Femur (tissue), 1 donor: Measurements from ENCODE around the gene RNASE8.

ENCODE experiments used
- DNase-seq: peaks from one replicate; pipeline ENCODE4 v3.0.0-alpha.2; 2017

Gene RNASE8

GRCh38 chr14:21054123-21054767 lies 3.4 kb upstream of the RNASE8 start:
- no peak for DNase-seq

- DNase-seq = no peak
Measured at GRCh38 chr14:21054768-21055145, 2.9 kb upstream of the RNASE8 start.

DNA sequence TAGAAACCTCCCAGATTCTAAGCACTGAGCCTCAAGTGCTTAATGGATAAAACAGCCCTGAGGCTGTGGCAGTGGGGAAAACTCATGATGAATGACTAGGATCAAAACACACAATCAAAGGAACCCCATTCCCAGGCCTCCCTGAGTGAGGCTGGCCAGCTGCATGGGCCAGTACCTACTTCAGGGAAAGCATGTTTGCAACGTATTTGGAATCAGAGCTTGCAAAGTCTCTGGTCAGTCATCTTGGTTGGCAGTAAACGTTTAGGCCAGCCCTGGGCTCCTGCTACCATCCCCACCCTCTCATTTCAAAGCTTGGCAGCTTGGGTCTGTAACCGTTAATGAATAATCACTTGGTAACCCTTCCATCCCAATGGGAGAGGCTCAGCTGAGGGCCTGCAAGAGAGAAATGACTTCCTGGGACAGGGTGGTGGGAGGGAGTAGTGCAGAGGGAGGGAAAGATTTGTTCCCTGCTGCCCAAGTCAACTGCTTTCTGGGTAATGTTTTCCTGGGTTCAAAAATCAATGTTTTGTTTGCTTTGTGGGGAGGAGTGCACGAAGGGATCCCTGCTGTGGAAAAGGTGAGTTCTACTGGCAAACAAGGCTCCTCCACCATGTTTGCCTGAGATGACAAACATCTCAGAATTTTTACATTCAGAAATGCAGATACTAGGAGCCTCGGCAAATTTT lies 2.0 kb upstream of the RNASE8 start:
- DNase-seq = no peak

DNA sequence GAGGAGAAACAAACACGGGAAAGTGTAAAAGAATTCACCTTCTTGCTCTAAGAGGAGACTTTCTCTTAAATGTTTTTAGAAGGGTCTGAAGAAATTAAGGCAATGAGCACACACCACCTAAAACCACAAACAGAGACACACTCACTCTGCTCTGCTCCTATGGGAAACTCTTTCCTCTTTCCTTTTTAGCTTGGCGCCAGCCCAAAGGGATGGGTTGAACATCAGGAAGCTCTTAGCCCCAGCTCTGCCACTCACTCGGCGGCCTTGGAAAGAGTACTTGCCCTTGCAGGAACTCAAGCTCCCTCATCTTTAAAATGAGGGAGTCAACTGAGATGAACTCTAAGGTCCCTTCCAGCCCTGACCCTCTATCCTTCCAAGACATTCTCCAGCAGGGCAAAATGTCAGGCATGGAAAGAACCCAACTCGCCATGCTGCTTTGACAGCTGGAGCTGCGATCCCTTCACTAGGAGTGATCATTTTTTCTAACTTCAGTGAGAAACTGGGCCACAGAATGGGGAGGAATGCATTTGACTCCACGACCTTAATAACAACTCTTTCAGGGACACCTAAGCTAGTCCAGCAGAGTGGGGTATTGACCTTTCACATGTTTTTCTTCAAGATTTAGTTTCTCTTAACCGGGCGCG lies 980 bp upstream of the RNASE8 start:
- no peak for DNase-seq

GRCh38 chr14:21058903-21059302 lies 1.3 kb downstream of the RNASE8 start:
- DNase-seq = no peak

GRCh38 chr14:21059842-21060613 lies 2.4 kb downstream of the RNASE8 start:
- peak; percentile 47 for DNase-seq

DNA sequence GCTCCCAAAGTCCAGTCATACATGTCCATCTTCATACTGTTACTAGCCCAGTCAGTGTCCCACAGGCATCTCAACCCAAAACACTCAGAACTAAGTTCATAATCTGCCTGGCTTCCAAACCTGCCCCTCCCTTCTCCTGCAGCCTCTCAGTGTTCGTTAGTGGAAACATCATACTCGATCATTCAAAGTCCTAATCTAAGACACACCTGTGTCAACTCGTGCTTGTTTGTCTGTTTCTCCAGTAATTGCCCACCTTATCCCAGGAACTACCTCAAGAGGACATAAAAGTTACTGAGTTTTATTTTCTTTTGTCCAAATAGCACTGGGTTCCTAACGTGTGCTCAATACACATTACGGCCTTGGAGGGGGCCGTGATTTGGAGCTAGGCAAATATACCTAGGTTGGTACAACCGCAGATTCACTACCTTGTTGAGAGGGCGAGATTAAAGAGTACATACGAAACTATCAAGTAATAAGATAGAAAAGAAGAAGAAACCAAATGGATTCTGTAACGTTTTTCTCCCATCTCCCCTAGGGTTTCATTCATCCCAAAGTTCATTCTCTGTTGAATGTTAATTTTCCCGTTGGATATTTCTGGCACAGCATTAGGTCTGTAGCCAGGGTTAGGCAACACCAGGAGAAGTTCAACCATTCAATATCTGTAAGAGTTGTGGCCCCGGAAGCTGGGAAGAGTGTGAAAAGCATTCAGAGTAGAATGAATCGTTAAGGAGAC lies 3.2 kb downstream of the RNASE8 start:
- no peak for DNase-seq

GRCh38 chr14:21061347-21061668 lies 3.7 kb downstream of the RNASE8 start:
- DNase-seq = no peak

DNA sequence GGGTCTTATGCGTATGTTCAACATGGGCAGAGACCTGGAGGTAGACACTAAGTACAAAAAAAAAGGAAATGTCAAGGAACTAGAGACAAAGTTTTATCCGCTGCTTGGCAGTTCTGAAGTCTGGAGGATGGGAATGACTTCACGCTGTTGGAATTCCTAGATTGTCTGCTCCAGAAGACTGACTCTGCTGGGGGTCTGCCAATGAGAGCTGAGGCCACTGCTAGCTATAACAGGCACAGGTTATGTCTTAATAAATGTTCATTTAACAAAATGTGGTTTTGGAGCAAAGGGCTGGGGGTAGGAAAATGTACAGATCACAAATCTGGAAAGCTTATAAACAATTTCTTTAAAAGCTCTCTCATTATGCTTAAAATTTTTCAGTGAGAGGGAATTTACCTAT lies 5.9 kb downstream of the RNASE8 start:
- DNase-seq = peak; percentile 36

- no peak for DNase-seq
Measured at GRCh38 chr14:21066882-21067502, 9.4 kb downstream of the RNASE8 start.

DNA sequence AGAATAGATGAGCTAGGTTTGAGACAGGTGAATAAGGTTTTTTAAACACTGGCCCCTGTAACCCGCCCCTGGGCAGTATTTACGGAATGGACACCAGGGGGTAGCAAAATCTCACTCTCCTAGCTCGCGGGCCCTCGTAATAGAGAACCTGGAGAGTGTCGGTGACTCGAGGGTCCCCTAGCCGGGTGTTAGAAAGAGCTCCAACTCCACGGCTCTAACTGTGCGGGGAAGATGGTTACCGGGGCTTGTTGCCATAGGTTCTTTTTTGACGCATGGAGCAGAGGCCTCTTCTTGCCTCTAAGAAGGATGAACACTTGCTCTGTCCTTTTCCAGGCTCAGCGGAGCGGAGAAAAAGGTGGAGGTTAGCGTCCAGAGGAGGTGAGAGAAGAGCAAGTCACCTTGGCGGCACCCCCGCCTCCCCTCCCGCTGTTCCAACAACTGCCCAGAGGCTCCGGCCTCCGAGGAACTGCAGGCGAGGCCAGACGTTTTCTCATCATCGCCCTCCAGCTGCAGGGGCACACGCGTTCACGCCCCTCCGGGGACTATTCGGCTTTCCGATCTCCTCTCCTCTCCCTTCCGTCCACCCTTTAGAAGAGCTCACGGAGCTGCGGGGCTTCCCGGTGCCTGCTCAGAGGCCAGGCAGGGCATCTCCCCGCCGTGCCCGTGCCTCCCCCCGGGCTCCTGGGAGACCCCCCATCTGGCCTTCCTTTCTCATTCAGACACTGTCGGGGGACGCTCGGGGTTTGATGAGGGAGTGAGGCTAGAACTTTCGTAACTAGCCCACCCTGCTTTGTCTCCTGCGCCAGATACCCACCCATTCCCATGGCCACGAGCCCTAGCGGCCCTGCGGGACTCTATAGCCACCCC lies 11.1 kb downstream of the RNASE8 start:
- peak; percentile 73 for DNase-seq

DNA sequence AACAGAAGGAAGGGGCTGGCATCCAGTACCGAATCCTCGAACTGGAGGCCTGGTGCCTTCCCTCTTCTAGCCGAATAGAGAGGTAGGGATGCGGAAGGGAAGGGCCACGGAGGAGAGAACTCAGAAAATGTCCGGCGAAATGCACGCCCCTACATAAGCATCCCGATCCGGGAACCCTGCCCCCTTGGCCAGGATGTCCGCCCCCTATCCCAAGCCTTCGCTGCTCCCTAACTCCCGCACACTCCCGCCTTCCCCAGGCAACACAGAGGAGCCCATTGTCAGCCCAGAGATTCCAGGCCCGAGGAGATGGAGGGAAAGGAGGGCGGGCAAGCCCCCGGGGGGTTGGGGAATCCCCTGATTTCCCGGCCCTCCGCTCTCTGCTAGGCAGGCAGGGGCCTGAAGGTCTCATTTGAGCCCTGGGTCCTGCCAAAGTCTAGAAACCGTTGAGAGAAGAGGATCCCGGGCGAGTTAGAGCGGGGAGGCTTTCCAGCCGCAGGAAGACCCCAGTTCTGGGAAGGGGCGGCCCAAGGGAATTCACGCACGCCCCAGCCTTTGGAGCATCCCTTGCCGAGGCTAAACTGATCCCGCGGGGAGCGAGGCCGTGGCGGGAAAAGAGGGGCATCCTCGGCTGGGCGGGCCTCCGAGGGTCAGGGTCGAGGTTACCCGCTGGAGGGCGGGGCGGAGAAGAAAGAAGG lies 11.9 kb downstream of the RNASE8 start:
- peak; percentile 89 for DNase-seq

DNA sequence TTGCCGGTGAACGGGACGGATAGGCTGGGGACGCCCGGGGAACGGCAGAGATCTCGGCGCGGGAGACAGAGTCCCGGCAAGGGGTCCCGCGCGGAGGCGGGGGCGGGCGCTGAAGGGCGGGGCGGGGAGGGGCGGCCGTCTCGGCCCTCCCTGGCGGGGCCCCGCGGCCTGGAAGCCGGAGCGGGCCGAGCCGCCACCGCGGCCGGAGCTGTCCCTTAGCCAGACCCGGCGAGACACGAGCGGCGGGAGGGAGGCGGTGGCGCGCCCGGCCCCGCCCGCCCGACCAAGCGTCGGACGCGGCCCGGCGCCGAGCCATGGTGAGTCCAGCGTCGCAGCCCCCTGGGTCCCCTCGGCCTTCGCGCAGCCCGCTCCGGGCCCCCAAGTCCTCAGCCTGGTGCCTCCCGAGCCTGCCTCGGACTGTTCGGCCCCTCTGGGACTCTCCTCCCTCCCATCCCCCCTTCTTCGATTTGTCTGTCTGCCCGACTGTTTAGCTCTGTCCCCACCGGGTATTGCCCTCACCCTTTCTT lies 12.5 kb downstream of the RNASE8 start, which contains the start of gene ARHGEF40:
TSS of gene ARHGEF40 (plus strand) at position 222 of the 527 bp plus-strand sequence. CDS start at position 315, 93 bp downstream.
- DNase-seq = no peak

DNA sequence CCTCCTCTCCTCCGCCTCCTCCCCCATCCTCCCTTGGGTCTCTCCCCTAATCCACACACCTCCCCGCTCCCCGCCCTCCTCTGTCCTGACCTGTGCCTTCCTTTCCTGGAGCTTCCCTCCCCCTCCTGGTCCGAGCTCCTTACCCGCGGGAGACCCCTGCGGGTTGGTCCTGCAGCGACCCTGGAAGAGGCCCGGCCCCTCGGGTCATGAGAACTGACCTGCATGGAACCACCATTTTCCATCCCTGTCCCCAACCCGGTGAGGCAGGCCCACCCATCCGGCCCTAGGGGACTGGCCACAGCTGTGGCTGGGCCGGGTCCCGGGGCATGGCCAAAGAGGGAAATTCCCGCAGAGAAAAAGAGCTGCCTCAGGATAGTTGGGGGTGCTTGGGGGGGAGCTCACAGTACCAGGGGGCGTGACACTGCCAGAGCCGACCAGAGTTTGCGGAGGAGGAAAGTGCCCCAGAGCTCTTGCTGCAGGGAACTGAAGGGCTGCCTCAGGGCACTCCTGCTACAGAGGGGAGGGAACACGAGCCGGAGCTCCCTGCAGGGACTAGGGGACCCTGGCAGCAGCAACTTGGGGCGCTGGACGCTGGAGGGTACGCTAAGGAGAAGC lies 13.1 kb downstream of the RNASE8 start:
- peak; percentile 77 for DNase-seq

- peak; percentile 96 for DNase-seq
Measured at GRCh38 chr14:21071225-21072030, 13.8 kb downstream of the RNASE8 start.

- peak; percentile 59 for DNase-seq
Measured at GRCh38 chr14:21072031-21072473, 14.4 kb downstream of the RNASE8 start.

DNA sequence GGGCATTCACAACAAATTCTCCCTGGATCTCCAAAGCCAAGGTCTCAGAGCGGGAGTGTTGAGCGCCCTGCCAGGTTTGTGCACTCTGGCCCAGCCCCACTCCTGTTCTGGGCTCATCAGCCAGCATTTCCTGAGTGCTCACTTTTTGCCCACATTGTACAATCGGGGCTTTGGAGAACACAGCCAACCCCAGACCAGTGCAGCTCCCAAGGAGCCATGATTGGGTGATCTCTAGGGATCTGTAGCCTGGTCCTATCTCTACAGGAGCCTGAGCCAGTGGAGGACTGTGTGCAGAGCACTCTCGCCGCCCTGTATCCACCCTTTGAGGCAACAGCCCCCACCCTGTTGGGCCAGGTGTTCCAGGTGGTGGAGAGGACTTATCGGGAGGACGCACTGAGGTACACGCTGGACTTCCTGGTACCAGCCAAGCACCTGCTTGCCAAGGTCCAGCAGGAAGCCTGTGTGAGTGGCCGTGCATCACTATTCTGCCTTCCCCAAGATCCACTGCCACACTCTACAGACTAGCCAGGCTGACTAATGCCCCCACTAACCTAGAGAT lies 15.2 kb downstream of the RNASE8 start:
- no peak for DNase-seq

- DNase-seq = no peak
Measured at GRCh38 chr14:21073921-21074320, 16.3 kb downstream of the RNASE8 start.
